Hepatocyte (in vitro differentiated cells): ENCODE data around the gene SLC39A8. TPM values are rescaled to one million over a fixed set of nuclear protein-coding genes. Genes with fewer than 3 reads are reported as not detected.
"Not testable (repeated sequence)": the region's sequence is repeated elsewhere in the genome, so short reads cannot be mapped to it uniquely, and the experiment has no call there.

Experiments
- DNase-seq: peaks from one replicate; pipeline ENCODE4 v3.0.0-alpha.2; 2016; ENCODE audit warnings: low spot score
- H2AFZ ChIP-seq: fragments of 200-600 bp; sonication (generic); 2 replicates; pipeline ENCODE4 v1.6.0; 2016; ENCODE audit warnings: antibody characterized with exemption, mild to moderate bottlenecking
- H3K27ac ChIP-seq: fragments of 200-600 bp; sonication (generic); 2 replicates; pipeline ENCODE4 v1.5.1; 2016; ENCODE audit warnings: mild to moderate bottlenecking
- H3K27me3 ChIP-seq: fragments of 200-600 bp; sonication (generic); 2 replicates; pipeline ENCODE4 v1.6.1; 2016
- H3K36me3 ChIP-seq: fragments of 200-600 bp; sonication (generic); replicated peaks from 2 replicates; pipeline ENCODE4 v1.5.1; 2016; ENCODE audit warnings: low read depth; ENCODE audit not compliant: insufficient read depth
- H3K4me1 ChIP-seq: fragments of 200-600 bp; sonication (generic); 2 replicates; pipeline ENCODE4 v1.5.1; 2016; ENCODE audit warnings: mild to moderate bottlenecking, moderate library complexity; ENCODE audit not compliant: insufficient read depth
- H3K4me2 ChIP-seq: fragments of 200-600 bp; sonication (generic); 2 replicates; pipeline ENCODE4 v1.6.0; 2016
- H3K4me3 ChIP-seq: fragments of 200-600 bp; sonication (generic); 2 replicates; pipeline ENCODE4 v1.5.1; 2016; ENCODE audit warnings: mild to moderate bottlenecking
- H3K79me2 ChIP-seq: fragments of 200-600 bp; sonication (generic); 2 replicates; pipeline ENCODE4 v1.6.0; 2017; ENCODE audit warnings: mild to moderate bottlenecking
- H3K9me2 ChIP-seq: fragments of 200-600 bp; sonication (generic); replicated peaks from 2 replicates; pipeline ENCODE4 v1.6.0; 2017; ENCODE audit warnings: mild to moderate bottlenecking; ENCODE audit not compliant: insufficient read depth
- H3K9me3 ChIP-seq: fragments of 200-600 bp; sonication (generic); 2 replicates; pipeline ENCODE4 v1.5.1; 2016; ENCODE audit warnings: low read depth, mild to moderate bottlenecking
- H4K20me1 ChIP-seq: fragments of 200-600 bp; sonication (generic); 2 replicates; pipeline ENCODE4 v1.6.0; 2016; ENCODE audit warnings: mild to moderate bottlenecking; ENCODE audit not compliant: insufficient read depth, poor library complexity, severe bottlenecking
- CTCF ChIP-seq: fragments of 200-600 bp; sonication (generic); IDR thresholded peaks from 2 replicates; pipeline ENCODE4 v1.5.1; 2016; ENCODE audit warnings: antibody characterized with exemption, mild to moderate bottlenecking; ENCODE audit not compliant: poor library complexity
- EZH2 ChIP-seq: fragments of 200-600 bp; sonication (generic); IDR thresholded peaks from 2 replicates; pipeline ENCODE4 v1.6.1; 2016; ENCODE audit warnings: antibody characterized with exemption, mild to moderate bottlenecking, borderline replicate concordance
- EZH2phosphoT487 ChIP-seq: fragments of 200-600 bp; sonication (generic); IDR thresholded peaks from one replicate; pipeline ENCODE4 v1.6.1; 2018; ENCODE audit warnings: antibody characterized with exemption, mild to moderate bottlenecking, low read depth, moderate library complexity; ENCODE audit not compliant: unreplicated experiment, severe bottlenecking
- WGBS: methylation state at CpG from one replicate; pipeline ENCODE4 v1.1.6; 2016; ENCODE audit warnings: low lambda C conversion rate; ENCODE audit errors: missing lambda C conversion rate; 5-methylcytosine and 5-hydroxymethylcytosine counted together
- polyA plus RNA-seq: library from polyadenylated mRNA; unstranded; fragments of >200 nt; fragmentation: Nextera tagmentation; extraction: Ambion mirVana; gene quantifications from 2 replicates; pipeline ENCODE4 v1.2.1, GENCODE V29; 2016
- total RNA-seq: library from RNA; depleted of rRNA; stranded (reverse); fragments of >200 nt; gene quantifications from 2 replicates; pipeline ENCODE4 v1.2.3, GENCODE V29; 2014

Gene SLC39A8
- total and polyA plus RNA-seq, 2 experiments from 2014 or later = 15.9 to 22.3 TPM

GRCh38 chr4:102281171-102281839, 64.0 kb downstream of the SLC39A8 start:
- WGBS = 60% methylated on average over 4 of the region's 4 CpGs

GRCh38 chr4:102273317-102273716, 72.0 kb downstream of the SLC39A8 start:
- H3K79me2 ChIP-seq, H3K9me2 ChIP-seq, H3K4me2 ChIP-seq, DNase-seq, H2AFZ ChIP-seq, H3K4me3 ChIP-seq, H3K27ac ChIP-seq, H4K20me1 ChIP-seq, H3K4me1 ChIP-seq, H3K36me3 ChIP-seq, H3K27me3 ChIP-seq, H3K9me3 ChIP-seq: not testable (repeated sequence)
- 94% methylated on average over 9 of the region's 9 CpGs for WGBS

More at GRCh38 chr4:102281171-102281839, 64.0 kb downstream of the SLC39A8 start:
- Histone ChIP-seq H2AFZ (no peak overlapping the region), H3K9me3 (no peaks in the 10 kb centered on the region), H3K79me2 (no peaks in the 10 kb centered on the region), H3K27me3 (no peaks in the 10 kb centered on the region), H3K4me3 (no peak overlapping the region), H3K4me1 (no peaks in the 10 kb centered on the region), H3K27ac (peak overlapping the region; percentile 41), H3K9me2 (no peaks in the 10 kb centered on the region), H3K4me2 (no peak overlapping the region), H3K36me3 (no peaks in the 10 kb centered on the region), H4K20me1 (no peaks in the 10 kb centered on the region)
- DNase-seq = no peak
- TF ChIP-seq CTCF (no peak), EZH2 (no peak), EZH2phosphoT487 (no peak)

- Histone ChIP-seq H3K36me3 (no peaks in the 10 kb centered on the region), H3K4me1 (no peaks in the 10 kb centered on the region), H3K4me2 (no peak overlapping the region), H4K20me1 (no peaks in the 10 kb centered on the region), H3K4me3 (no peak overlapping the region), H3K27ac (no peak overlapping the region), H2AFZ (no peak overlapping the region), H3K9me3 (no peaks in the 10 kb centered on the region), H3K79me2 (no peaks in the 10 kb centered on the region), H3K9me2 (no peaks in the 10 kb centered on the region), H3K27me3 (no peaks in the 10 kb centered on the region)
- TF ChIP-seq EZH2phosphoT487 (no peak), CTCF (no peak), EZH2 (no peak)
- WGBS = 97% methylated on average over 8 of the region's 8 CpGs
- no peak for DNase-seq
Measured at GRCh38 chr4:102272318-102272717, 73.0 kb downstream of the SLC39A8 start.

GRCh38 chr4:102268355-102268754, 76.9 kb downstream of the SLC39A8 start:
- Histone ChIP-seq H3K9me3 (no peaks in the 10 kb centered on the region), H3K27me3 (no peaks in the 10 kb centered on the region), H3K4me1 (no peaks in the 10 kb centered on the region), H3K79me2 (no peaks in the 10 kb centered on the region), H3K4me2 (no peak overlapping the region), H3K27ac (no peak overlapping the region), H4K20me1 (no peaks in the 10 kb centered on the region), H3K36me3 (no peaks in the 10 kb centered on the region), H2AFZ (no peak overlapping the region), H3K4me3 (no peak overlapping the region), H3K9me2 (no peaks in the 10 kb centered on the region)
- DNase-seq = no peak
- no peak for TF ChIP-seq CTCF
- TF ChIP-seq EZH2 = no peak
- TF ChIP-seq EZH2phosphoT487 = no peak
